Psoas muscle (tissue), 8 donors: ENCODE measurements around the gene FOXP1. TPM values are rescaled to one million over a fixed set of nuclear protein-coding genes. Genes with fewer than 3 reads are reported as not detected.

Experiments
- ATAC-seq, 4 donors: fragments of 200-7000 bp; cut with Tn5 transposase; one replicate each; pipeline ENCODE4 v1.9.1; 2020; ENCODE audit warnings: moderate library complexity in 3 of 4, mild to moderate bottlenecking in 2 of 4
- DNase-seq, 2 donors: peaks; one replicate each; pipeline ENCODE4 v3.0.0-alpha.2; 2020
- H3K27ac ChIP-seq: fragments of 200-600 bp; one replicate; pipeline ENCODE4 v1.8.0; 2022
- H3K27me3 ChIP-seq, 3 donors: fragments of 200-600 bp in 1 of 3; one replicate each; pipeline versions ENCODE4 v1.6.1 to v1.8.0; 2013 to 2022; ENCODE audit warnings: low read length in 2 of 3, mild to moderate bottlenecking in 2 of 3, moderate library complexity in 1 of 3; ENCODE audit not compliant: insufficient read depth in 3 of 3
- H3K36me3 ChIP-seq, 2 donors: fragments of 200-600 bp in 1 of 2; one replicate each; pipeline versions ENCODE4 v1.6.1 to v1.8.0; 2013 to 2022; ENCODE audit warnings: low read depth in 1 of 2, mild to moderate bottlenecking in 1 of 2, moderate library complexity in 1 of 2; ENCODE audit not compliant: insufficient read depth in 1 of 2
- H3K4me1 ChIP-seq: fragments of 200-600 bp; one replicate; pipeline ENCODE4 v1.8.0; 2022
- H3K4me3 ChIP-seq: fragments of 200-600 bp; one replicate; pipeline ENCODE4 v1.8.0; 2022; ENCODE audit warnings: mild to moderate bottlenecking
- H3K9me3 ChIP-seq: fragments of 200-600 bp; one replicate; pipeline ENCODE4 v1.8.0; 2022
- WGBS, 3 donors: extraction: QIAGEN DNeasy Blood & Tissue Kit; methylation state at CpG; one replicate each; pipeline versions ENCODE4 v1.1.6 to v1.1.7; 2013; 5-methylcytosine and 5-hydroxymethylcytosine counted together
- intact Hi-C, 2 donors: fragments of 100-400 bp; cut with DNase I; formaldehyde crosslinking; loops; one replicate each; pipeline versions ENCODE4 v1.11.0 to v1.14.2; 2022
- polyA plus RNA-seq, 3 donors: library from polyadenylated mRNA; stranded (reverse); fragments of 200-250 nt; gene quantifications; one replicate each; pipeline ENCODE4 v1.2.3, GENCODE V29; 2013
- total RNA-seq, 4 donors: library from RNA; stranded (reverse); fragmentation: NEBNext Ultra II Directional in 2 of 4; extraction: Animal tissue kit (Norgen Biotek cat#: 25700) in 2 of 4; gene quantifications; one replicate each; pipeline versions ENCODE4 v1.2.1 to v1.2.4, GENCODE V29; 2021 to 2023
- TF ChIP-seq, protein P1 (sequence below): fragments of 200-600 bp; IDR thresholded peaks from one replicate; pipeline ENCODE4 v1.8.0; 2022; ENCODE audit warnings: antibody characterized with exemption
- donor health status: healthy with polysubstance abuse.
- donor health status: DM: no; HTN: no; CAD: no; lungs with moderate emphysema.
- donor health status: Bipolar disorder and iron deficiency.
- donor health status: healthy.
- donor health status: DM: yes; HTN: yes; CAD: no.
- donor health status: DM: no; HTN: no; CAD: no.
- donor health status: DM: no; HTN: no; CAD: no.
- donor health status: DM: yes; HTN: yes; CAD: no.

FOXP1 gene
- total and polyA plus RNA-seq, 7 donors = 2.6 to 26.4 (median 15.4) TPM

DNA sequence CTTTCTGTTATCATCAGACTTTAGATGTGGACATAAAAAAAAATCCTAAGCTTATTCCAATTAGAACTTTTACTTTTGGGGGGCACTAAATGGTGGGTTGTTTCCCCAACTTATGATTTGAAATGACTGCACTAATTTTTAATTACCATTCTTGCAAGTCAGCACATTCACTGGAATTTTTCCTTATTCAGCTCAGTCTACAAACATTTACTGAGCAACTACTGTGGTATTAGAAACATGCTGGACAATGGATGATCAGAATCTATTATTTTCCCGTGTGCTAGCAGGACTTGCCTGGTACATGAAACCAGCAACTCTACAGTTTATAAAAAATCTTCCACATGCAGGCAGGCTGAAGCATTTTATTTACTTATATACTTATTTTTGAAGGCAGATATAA, 273.6 kb downstream of the FOXP1 start:
- Histone ChIP-seq H3K4me1 (peaks cover 23% of the 10 kb centered on the region), H3K4me3 (no peak overlapping the region), H3K27me3 (no peaks in the 10 kb centered on the region), H3K36me3 (no peaks in the 10 kb centered on the region), H3K27ac (no peak overlapping the region), H3K9me3 (no peaks in the 10 kb centered on the region)
- DNase-seq (no peak), ATAC-seq (no peak)
- intact Hi-C loops = loop anchor here (5.0 to 10.0 kb wide), 4 partner anchors 195 to 305 kb away; partner anchors contain the start of gene FOXP1 (in 1 of the 2)
- 82 to 97% (median 85%) methylated on average over 1 of the region's 1 CpG for WGBS, 3 donors
- TF ChIP-seq, protein P1, sequence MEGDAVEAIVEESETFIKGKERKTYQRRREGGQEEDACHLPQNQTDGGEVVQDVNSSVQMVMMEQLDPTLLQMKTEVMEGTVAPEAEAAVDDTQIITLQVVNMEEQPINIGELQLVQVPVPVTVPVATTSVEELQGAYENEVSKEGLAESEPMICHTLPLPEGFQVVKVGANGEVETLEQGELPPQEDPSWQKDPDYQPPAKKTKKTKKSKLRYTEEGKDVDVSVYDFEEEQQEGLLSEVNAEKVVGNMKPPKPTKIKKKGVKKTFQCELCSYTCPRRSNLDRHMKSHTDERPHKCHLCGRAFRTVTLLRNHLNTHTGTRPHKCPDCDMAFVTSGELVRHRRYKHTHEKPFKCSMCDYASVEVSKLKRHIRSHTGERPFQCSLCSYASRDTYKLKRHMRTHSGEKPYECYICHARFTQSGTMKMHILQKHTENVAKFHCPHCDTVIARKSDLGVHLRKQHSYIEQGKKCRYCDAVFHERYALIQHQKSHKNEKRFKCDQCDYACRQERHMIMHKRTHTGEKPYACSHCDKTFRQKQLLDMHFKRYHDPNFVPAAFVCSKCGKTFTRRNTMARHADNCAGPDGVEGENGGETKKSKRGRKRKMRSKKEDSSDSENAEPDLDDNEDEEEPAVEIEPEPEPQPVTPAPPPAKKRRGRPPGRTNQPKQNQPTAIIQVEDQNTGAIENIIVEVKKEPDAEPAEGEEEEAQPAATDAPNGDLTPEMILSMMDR = no peak

DNA sequence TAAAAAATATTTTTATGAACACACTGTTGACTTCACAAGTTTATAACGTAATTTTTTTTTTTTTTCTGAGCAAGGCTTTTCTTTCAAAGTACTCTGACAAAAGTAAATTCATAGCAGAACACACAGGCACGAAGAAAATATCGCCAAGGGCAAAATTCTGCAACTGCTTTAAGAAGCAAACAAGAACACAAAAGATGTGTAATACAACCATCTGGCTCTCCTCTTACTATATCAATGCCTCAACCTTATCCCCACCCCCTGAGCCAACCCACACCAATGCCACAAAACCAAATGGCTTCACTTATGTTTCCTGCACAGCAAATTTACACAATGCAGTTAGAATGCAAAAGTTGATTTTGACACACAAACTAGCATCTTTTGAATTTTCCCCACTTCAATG, 274.2 kb downstream of the FOXP1 start:
- WGBS, 3 donors = 88 to 96% (median 94%) methylated on average over 3 of the region's 3 CpGs
- Histone ChIP-seq H3K36me3 (no peaks in the 10 kb centered on the region), H3K9me3 (no peaks in the 10 kb centered on the region), H3K4me1 (peaks cover 28% of the 10 kb centered on the region), H3K4me3 (no peak overlapping the region), H3K27ac (no peak overlapping the region), H3K27me3 (no peaks in the 10 kb centered on the region)
- DNase-seq (no peak), ATAC-seq (no peak)
- intact Hi-C loops = loop anchor here (5.0 to 10.0 kb wide), 3 partner anchors 247 to 305 kb away; partner anchors contain the start of gene FOXP1 (in 1 of the 2)
- TF ChIP-seq, protein P1 = no peak

DNA sequence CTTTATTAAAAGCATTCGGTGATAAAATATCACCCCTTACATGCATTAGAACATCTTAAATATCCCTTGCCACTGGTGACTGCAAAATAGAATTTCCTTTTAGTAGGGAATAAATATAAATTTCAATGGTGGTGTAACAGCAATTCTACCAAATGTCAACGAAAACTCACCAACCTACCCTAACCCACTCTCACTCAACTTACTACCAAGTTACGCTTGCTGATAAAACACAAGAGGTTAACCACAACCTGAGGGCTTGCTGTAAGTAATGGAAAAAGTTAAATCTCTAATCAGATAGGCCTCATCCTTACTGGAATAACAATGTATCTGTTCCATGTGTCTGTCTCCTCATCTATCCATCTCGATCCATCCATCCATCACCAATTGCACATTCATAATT, 274.7 kb downstream of the FOXP1 start:
- peaks cover 28% of the 10 kb centered on the region for H3K4me1 ChIP-seq
- 89 to 96% (median 96%) methylated on average over 4 of the region's 4 CpGs for WGBS, 3 donors
- TF ChIP-seq, protein P1 = no peak
- H3K36me3 ChIP-seq = no peaks in the 10 kb centered on the region
- no peak for DNase-seq
- no peak overlapping the region for H3K27ac ChIP-seq
- no peak overlapping the region for H3K4me3 ChIP-seq
- no peaks in the 10 kb centered on the region for H3K9me3 ChIP-seq
- H3K27me3 ChIP-seq = no peaks in the 10 kb centered on the region
- intact Hi-C loops = loop anchor here (5.0 to 10.0 kb wide), 3 partner anchors 247 to 304 kb away; partner anchors contain the start of gene FOXP1 (in 1 of the 2)
- ATAC-seq = no peak

- no peak overlapping the region for H3K4me3 ChIP-seq
- H3K4me1 ChIP-seq = peaks cover 28% of the 10 kb centered on the region
- WGBS, 3 donors = 78 to 81% (median 80%) methylated on average over 17 of the region's 17 CpGs
- TF ChIP-seq, protein P1 = no peak
- no peaks in the 10 kb centered on the region for H3K9me3 ChIP-seq
- no peak for ATAC-seq
- no peak for DNase-seq
- intact Hi-C loops = loop anchor here (5.0 to 10.0 kb wide), 3 partner anchors 246 to 303 kb away; partner anchors contain the start of gene FOXP1 (in 1 of the 2)
- H3K27ac ChIP-seq = no peak overlapping the region
- no peaks in the 10 kb centered on the region for H3K36me3 ChIP-seq
- no peaks in the 10 kb centered on the region for H3K27me3 ChIP-seq
Observed at GRCh38 chr3:71307991-71308697, 275.4 kb downstream of the FOXP1 start.
